Measurements from ENCODE around the gene FTCD. TPM values are rescaled to one million over a fixed set of nuclear protein-coding genes. Genes with fewer than 3 reads are reported as not detected.
A peak's percentile ranks its signal among the peaks of the same experiment; 100 is the strongest.

FTCD gene
- total and polyA plus RNA-seq, 2 of the 4 experiments (the other 2 are of a cell fraction), result 0.55 TPM; not detected in 1

- no peak overlapping the region for H2AK5ac ChIP-seq (ENCODE audit: low read depth, low read length)
- ATAC-seq (ENCODE audit: low read depth) (no peak), DNase-seq (no peak)
- H4K20me1 ChIP-seq (ENCODE audit: insufficient read depth, low read length), result no peaks in the 10 kb centered on the region
- dilution Hi-C loops (cut with HindIII; ENCODE audit: low sequenced_read_pairs, unreplicated experiment), result no loop called here
- H3K27ac ChIP-seq (ENCODE audit: insufficient read depth, low read length), result no peak overlapping the region
- H3K79me1 ChIP-seq (ENCODE audit: low read depth in 1 of 2, low read length in 2 of 2), result no peaks in the 10 kb centered on the region
- H3K4me2 ChIP-seq (ENCODE audit: low read depth, low read length), result no peak overlapping the region
- H3K23ac ChIP-seq (ENCODE audit: low read depth, low read length), result no peak overlapping the region
- BruUV-seq (replicated peaks), result no TSS peak
- H3K36me3 ChIP-seq (ENCODE audit: control insufficient read depth, insufficient read depth, low read length), result no peaks in the 10 kb centered on the region
- no peak overlapping the region for H3K4me3 ChIP-seq (ENCODE audit: insufficient read depth, low read depth, low read length)
- no peak overlapping the region for H4K91ac ChIP-seq (ENCODE audit: insufficient read depth, low read depth, low read length)
- H4K8ac ChIP-seq (ENCODE audit: low read depth in 2 of 2, low read length in 2 of 2), result no peak overlapping the region
- ChIA-PET POLR2A (ENCODE audit: unreplicated experiment) (no interaction called here), CTCF (no interaction called here)
- H2BK20ac ChIP-seq (ENCODE audit: low read depth, low read length), result no peak overlapping the region
- H3K9me1 ChIP-seq (ENCODE audit: insufficient read depth, low read length), result no peaks in the 10 kb centered on the region
- H3K9ac ChIP-seq (ENCODE audit: low read depth, low read length), result no peak overlapping the region
- H3K14ac ChIP-seq (replicated peaks; ENCODE audit: low read depth, low read length), result no peak overlapping the region
- H3K18ac ChIP-seq (ENCODE audit: low read depth, low read length), result no peak overlapping the region
- intact Hi-C loops (cut with micrococcal nuclease), result no loop called here
- TF ChIP-seq BHLHE40 (IDR thresholded peaks at IDR 0.05; ENCODE audit: low read depth, low read length) (no peak), SMC3 (IDR thresholded peaks at IDR 0.05; ENCODE audit: low read depth, low read length) (no peak), RCOR1 (IDR thresholded peaks at IDR 0.05; ENCODE audit: insufficient replicate concordance, low read length) (no peak), CEBPB (IDR thresholded peaks at IDR 0.05; ENCODE audit: low read depth, low read length) (no peak), ELK1 (IDR thresholded peaks at IDR 0.05; ENCODE audit: borderline replicate concordance, low read depth, low read length) (no peak), CTCF (conservative IDR thresholded peaks at IDR 0.05; ENCODE audit: low read depth, low read length) (no peak), NFE2L2 (IDR thresholded peaks at IDR 0.05; ENCODE audit: low read depth, low read length) (no peak), RFX5 (IDR thresholded peaks at IDR 0.05; ENCODE audit: low read depth, low read length) (no peak), MAZ (IDR thresholded peaks at IDR 0.05; ENCODE audit: borderline replicate concordance, low read depth, low read length) (no peak), MAFK (IDR thresholded peaks at IDR 0.05; ENCODE audit: low read depth, low read length) (no peak), FOS (IDR thresholded peaks at IDR 0.05; ENCODE audit: low read depth, low read length) (no peak), POLR2A (IDR thresholded peaks at IDR 0.05; ENCODE audit: low read depth, low read length) (no peak), MXI1 (IDR thresholded peaks at IDR 0.05; ENCODE audit: borderline replicate concordance, low read depth, low read length) (no peak), RAD21 (IDR thresholded peaks at IDR 0.05; ENCODE audit: low read length) (no peak), CHD1 (IDR thresholded peaks at IDR 0.05; ENCODE audit: low read depth, low read length) (no peak), USF2 (IDR thresholded peaks at IDR 0.05; ENCODE audit: low read depth, low read length) (no peak)
- in situ Hi-C loops (cut with MboI; ENCODE audit: low sequenced_read_pairs), result no loop called here
- H3K56ac ChIP-seq (ENCODE audit: extremely low read depth, insufficient read depth, low read length), result no peak overlapping the region
- no peak overlapping the region for H2BK15ac ChIP-seq (ENCODE audit: low read depth, low read length)
- H2BK5ac ChIP-seq (ENCODE audit: low read depth, low read length, poor library complexity, severe bottlenecking), result no peak overlapping the region
- H3K27me3 ChIP-seq (ENCODE audit: control insufficient read depth, insufficient read depth, low read length), result no peaks in the 10 kb centered on the region
- 73% methylated on average over 3 of the region's 14 CpGs; no CpG with 5 or more reads in 1 of the 2 experiments for WGBS, 2 experiments (ENCODE audit: extremely low coverage in 2 of 2, insufficient read length in 1 of 2)
- no peak overlapping the region for H2AFZ ChIP-seq (replicated peaks; ENCODE audit: low read length, poor library complexity)
- H3K4me1 ChIP-seq (ENCODE audit: control insufficient read depth, insufficient read depth, low read length), result no peaks in the 10 kb centered on the region
- H3K9me3 ChIP-seq (ENCODE audit: control insufficient read depth, insufficient read depth, low read length), result no peaks in the 10 kb centered on the region
- H2BK120ac ChIP-seq (ENCODE audit: low read depth, low read length), result no peak overlapping the region
- H2AK9ac ChIP-seq (replicated peaks; ENCODE audit: low read depth, low read length, poor library complexity), result peak overlapping the region; percentile 8
- no peak overlapping the region for H4K5ac ChIP-seq (ENCODE audit: low read depth, low read length)
- no peak overlapping the region for H3K4ac ChIP-seq (ENCODE audit: low read depth, low read length)
Measured at GRCh38 chr21:46146856-46147255, 8.5 kb downstream of the FTCD start.
